IMR-90 (cell line): ENCODE data around the gene GABRE. TPM values are rescaled to one million over a fixed set of nuclear protein-coding genes. Genes with fewer than 3 reads are reported as not detected.

Experiments
- ATAC-seq: fragments of 200-7000 bp; cut with Tn5 transposase; 2 replicates; pipeline ENCODE4 v1.9.1; 2020; ENCODE audit warnings: low read depth, mild to moderate bottlenecking, moderate library complexity
- BruUV-seq: library from RNA; stranded (reverse); fragments of 400-500 nt; replicated peaks from 2 replicates; lab custom pipeline; 2021; lab: Mats Ljungman, UMichigan
- CTCF ChIA-PET: fragments of 300-600 bp; formaldehyde crosslinking; extraction: SDS; loops from one replicate; lab custom pipeline; 2021; ENCODE audit warnings: antibody characterized with exemption; lab: Yijun Ruan, JAX
- POLR2A ChIA-PET: fragments of 300-600 bp; sonication (Branson Sonifier 250); formaldehyde crosslinking; loops from one replicate; lab custom pipeline; 2022; ENCODE audit warnings: antibody characterized with exemption; ENCODE audit not compliant: unreplicated experiment; lab: Charles Lee
- DNase-seq: peaks from one replicate; pipeline ENCODE4 v3.0.0; 2013
- H2AFZ ChIP-seq: replicated peaks from 2 replicates; pipeline ENCODE3; 2013; ENCODE audit warnings: low read length, mild to moderate bottlenecking; ENCODE audit not compliant: poor library complexity
- H2AK5ac ChIP-seq: 2 replicates; pipeline ENCODE4 v1.6.1; 2013; ENCODE audit warnings: low read depth, low read length, inconsistent platforms
- H2AK9ac ChIP-seq: replicated peaks from 2 replicates; pipeline ENCODE3; 2013; ENCODE audit warnings: mild to moderate bottlenecking, low read depth, low read length, moderate library complexity; ENCODE audit not compliant: poor library complexity
- H2BK120ac ChIP-seq: 2 replicates; pipeline ENCODE4 v1.6.1; 2013; ENCODE audit warnings: low read depth, low read length, inconsistent platforms
- H2BK15ac ChIP-seq: 3 replicates; pipeline ENCODE4 v1.6.1; 2013; ENCODE audit warnings: low read depth, low read length, inconsistent platforms
- H2BK20ac ChIP-seq: 2 replicates; pipeline ENCODE4 v1.6.1; 2013; ENCODE audit warnings: low read depth, mild to moderate bottlenecking, inconsistent platforms, low read length, moderate library complexity
- H2BK5ac ChIP-seq: 2 replicates; pipeline ENCODE4 v1.6.1; 2013; ENCODE audit warnings: mild to moderate bottlenecking, low read depth, low read length, inconsistent platforms; ENCODE audit not compliant: poor library complexity, severe bottlenecking
- H3K14ac ChIP-seq: replicated peaks from 2 replicates; pipeline ENCODE4 v1.6.1; 2013; ENCODE audit warnings: low read depth, low read length, inconsistent platforms
- H3K18ac ChIP-seq: 2 replicates; pipeline ENCODE4 v1.6.1; 2013; ENCODE audit warnings: low read depth, low read length, control low read depth
- H3K23ac ChIP-seq: 2 replicates; pipeline ENCODE4 v1.6.1; 2013; ENCODE audit warnings: low read depth, low read length, inconsistent platforms
- H3K27ac ChIP-seq: 2 replicates; pipeline ENCODE4 v1.5.1; 2013; ENCODE audit warnings: mild to moderate bottlenecking, control low read depth, low read length; ENCODE audit not compliant: insufficient read depth
- H3K27me3 ChIP-seq: 2 replicates; pipeline ENCODE4 v1.6.1; 2013; ENCODE audit warnings: low read length; ENCODE audit not compliant: control insufficient read depth, insufficient read depth
- H3K36me3 ChIP-seq: 2 replicates; pipeline ENCODE4 v1.6.1; 2013; ENCODE audit warnings: low read length, mixed read lengths; ENCODE audit not compliant: control insufficient read depth, insufficient read depth
- H3K4ac ChIP-seq: 2 replicates; pipeline ENCODE4 v1.6.1; 2013; ENCODE audit warnings: low read depth, low read length, inconsistent platforms
- H3K4me1 ChIP-seq: 2 replicates; pipeline ENCODE4 v1.6.1; 2013; ENCODE audit warnings: low read length, mixed read lengths; ENCODE audit not compliant: control insufficient read depth, insufficient read depth
- H3K4me2 ChIP-seq: 2 replicates; pipeline ENCODE4 v1.6.1; 2013; ENCODE audit warnings: low read depth, mild to moderate bottlenecking, control low read depth, low read length, moderate library complexity
- H3K4me3 ChIP-seq: 2 replicates; pipeline ENCODE4 v1.5.1; 2013; ENCODE audit warnings: low read depth, mild to moderate bottlenecking, control low read depth, low read length, moderate library complexity; ENCODE audit not compliant: insufficient read depth
- H3K56ac ChIP-seq: 2 replicates; pipeline ENCODE4 v1.6.1; 2013; ENCODE audit warnings: low read length, inconsistent platforms; ENCODE audit not compliant: insufficient read depth; ENCODE audit errors: extremely low read depth
- H3K79me1 ChIP-seq, 2 experiments: 2 replicates each; pipeline ENCODE4 v1.6.1; 2013; ENCODE audit warnings: low read length in 2 of 2, inconsistent platforms in 1 of 2, low read depth in 1 of 2
- H3K9ac ChIP-seq: 2 replicates; pipeline ENCODE4 v1.6.1; 2013; ENCODE audit warnings: low read depth, low read length, control low read depth
- H3K9me1 ChIP-seq: 2 replicates; pipeline ENCODE4 v1.6.1; 2013; ENCODE audit warnings: low read length, inconsistent platforms; ENCODE audit not compliant: insufficient read depth
- H3K9me3 ChIP-seq: 2 replicates; pipeline ENCODE4 v1.6.1; 2013; ENCODE audit warnings: low read length; ENCODE audit not compliant: control insufficient read depth, insufficient read depth
- H4K20me1 ChIP-seq: 2 replicates; pipeline ENCODE4 v1.6.1; 2013; ENCODE audit warnings: low read length, inconsistent platforms; ENCODE audit not compliant: insufficient read depth
- H4K5ac ChIP-seq: 2 replicates; pipeline ENCODE4 v1.6.1; 2013; ENCODE audit warnings: mild to moderate bottlenecking, low read depth, low read length, control low read depth
- H4K8ac ChIP-seq, 2 experiments: 2 replicates each; pipeline ENCODE4 v1.6.1; 2013; ENCODE audit warnings: low read depth in 2 of 2, low read length in 2 of 2, control low read depth in 1 of 2, inconsistent platforms in 1 of 2
- H4K91ac ChIP-seq: 2 replicates; pipeline ENCODE4 v1.6.1; 2013; ENCODE audit warnings: low read depth, low read length, inconsistent platforms; ENCODE audit not compliant: insufficient read depth
- CEBPB ChIP-seq: IDR thresholded peaks from 2 replicates; pipeline ENCODE4 v1.6.1; 2012; ENCODE audit warnings: low read depth, low read length, improper control_type of control experiment
- MAFK ChIP-seq: IDR thresholded peaks from 2 replicates; pipeline ENCODE4 v1.6.1; 2012; ENCODE audit warnings: low read depth, low read length, improper control_type of control experiment
- MAZ ChIP-seq: IDR thresholded peaks from 2 replicates; pipeline ENCODE4 v1.6.1; 2012; ENCODE audit warnings: low read depth, mild to moderate bottlenecking, low read length, improper control_type of control experiment, moderate library complexity, borderline replicate concordance
- MXI1 ChIP-seq: IDR thresholded peaks from 2 replicates; pipeline ENCODE4 v1.6.1; 2012; ENCODE audit warnings: low read depth, mild to moderate bottlenecking, low read length, moderate library complexity, borderline replicate concordance
- NFE2L2 ChIP-seq: fragments of 150-350 bp; IDR thresholded peaks from 2 replicates; pipeline ENCODE4 v1.6.1; 2016; ENCODE audit warnings: low read depth, mild to moderate bottlenecking, low read length
- RAD21 ChIP-seq: IDR thresholded peaks from 2 replicates; pipeline ENCODE4 v1.6.1; 2012; ENCODE audit warnings: low read length, improper control_type of control experiment
- RFX5 ChIP-seq: IDR thresholded peaks from 2 replicates; pipeline ENCODE4 v1.8.0; 2012; ENCODE audit warnings: low read depth, mild to moderate bottlenecking, low read length, moderate library complexity
- WGBS, 2 experiments: methylation state at CpG; one replicate each; pipeline versions ENCODE4 v1.1.5 to v1.1.7; 2013; ENCODE audit warnings: missing lambda C conversion rate in 2 of 2; ENCODE audit not compliant: insufficient read length in 1 of 2; ENCODE audit errors: extremely low coverage in 2 of 2; 5-methylcytosine and 5-hydroxymethylcytosine counted together
- dilution Hi-C: fragments of 300-500 bp; cut with HindIII; formaldehyde crosslinking; loops from one replicate; pipeline ENCODE4 v1.14.3; 2018; ENCODE audit warnings: low sequenced_read_pairs; ENCODE audit not compliant: unreplicated experiment
- in situ Hi-C: fragments of 300-500 bp; cut with MboI; formaldehyde crosslinking; loops from 3 replicates; pipeline ENCODE4 v1.14.3; 2019; ENCODE audit warnings: low sequenced_read_pairs, inconsistent platforms, mixed read lengths
- intact Hi-C: fragments of 100-400 bp; cut with micrococcal nuclease; formaldehyde crosslinking; loops from 2 replicates; pipeline ENCODE4 v1.10.0; 2022
- polyA plus RNA-seq, 3 experiments: library from polyadenylated mRNA; depleted of rRNA; stranded (reverse); fragments of >200 nt; gene quantifications; 2 replicates each; pipeline ENCODE4 v1.2.3, GENCODE V29; 2012; ENCODE audit warnings: low replicate concordance in 1 of 3
- total RNA-seq: library from RNA; depleted of rRNA; stranded (reverse); fragments of >200 nt; gene quantifications from 2 replicates; pipeline ENCODE4 v1.2.3, GENCODE V29; 2012
- TF ChIP-seq, protein P1 (sequence below): fragments of 150-350 bp; IDR thresholded peaks from 2 replicates; pipeline ENCODE4 v1.6.1; 2016; ENCODE audit warnings: low read depth, mild to moderate bottlenecking, low read length, moderate library complexity, borderline replicate concordance
- TF ChIP-seq, protein P2 (sequence below): fragments of 150-350 bp; IDR thresholded peaks from 2 replicates; pipeline ENCODE4 v1.6.1; 2017; ENCODE audit warnings: mild to moderate bottlenecking, antibody characterized with exemption, low read length, low read depth
- TF ChIP-seq, protein P3 (sequence below): conservative IDR thresholded peaks from 2 replicates; pipeline ENCODE4 v1.5.1; 2012; ENCODE audit warnings: mild to moderate bottlenecking, low read depth, low read length, improper control_type of control experiment

Gene GABRE
- total and polyA plus RNA-seq, 2 of the 4 experiments (the other 2 are of a cell fraction), result 1.3 to 1.6 TPM

DNA sequence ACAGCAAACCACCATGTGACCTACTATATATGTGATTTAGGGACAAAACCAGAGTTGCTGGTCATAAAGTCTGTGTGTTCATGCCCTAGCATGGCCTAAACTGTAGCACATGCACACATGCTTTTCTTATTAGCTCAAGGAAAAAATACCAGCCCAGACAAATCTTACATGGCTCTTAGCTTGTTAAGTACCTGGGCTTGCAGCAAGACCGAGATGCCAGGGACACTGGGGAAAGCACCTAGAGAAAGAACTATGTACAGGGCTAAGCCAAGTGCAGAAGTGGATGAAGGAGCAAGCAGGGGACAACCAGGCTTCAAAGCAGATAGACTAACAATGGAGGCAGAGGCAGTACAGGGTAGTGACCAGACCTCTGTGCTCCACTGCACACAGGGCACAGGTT, 3.4 kb upstream of the GABRE start:
- Histone ChIP-seq H3K4ac (no peak overlapping the region), H4K20me1 (no peaks in the 10 kb centered on the region), H2AFZ (no peak overlapping the region), H3K56ac (no peak overlapping the region), H3K4me3 (no peak overlapping the region), H2BK20ac (no peak overlapping the region), H4K8ac (no peak overlapping the region), H3K23ac (no peak overlapping the region), H3K4me2 (no peak overlapping the region), H2BK5ac (no peak overlapping the region), H4K91ac (no peak overlapping the region), H3K9ac (no peak overlapping the region), H3K27ac (no peak overlapping the region), H3K4me1 (no peaks in the 10 kb centered on the region; the same call in 1 of the 2 replicates), H3K9me3 (peaks cover 9% of the 10 kb centered on the region; the same call in 1 of the 2 replicates), H3K18ac (no peak overlapping the region), H3K36me3 (no peaks in the 10 kb centered on the region), H2AK9ac (no peak overlapping the region), H3K9me1 (no peaks in the 10 kb centered on the region), H2BK120ac (no peak overlapping the region), H3K14ac (no peak overlapping the region), H2AK5ac (no peak overlapping the region), H2BK15ac (no peak overlapping the region), H3K79me1 (no peaks in the 10 kb centered on the region), H4K5ac (no peak overlapping the region), H3K27me3 (no peaks in the 10 kb centered on the region; the same call in 1 of the 2 replicates)
- ChIA-PET CTCF (no interaction called here), POLR2A (no interaction called here)
- WGBS, 2 experiments, result no CpG with 5 or more reads among the region's 1 CpG
- dilution Hi-C loops, result no loop called here
- intact Hi-C loops, result no loop called here
- ATAC-seq, result no peak
- no TSS peak for BruUV-seq
- no peak for TF ChIP-seq RAD21
- TF ChIP-seq NFE2L2, result no peak
- no peak for TF ChIP-seq MAFK
- TF ChIP-seq, protein P1, sequence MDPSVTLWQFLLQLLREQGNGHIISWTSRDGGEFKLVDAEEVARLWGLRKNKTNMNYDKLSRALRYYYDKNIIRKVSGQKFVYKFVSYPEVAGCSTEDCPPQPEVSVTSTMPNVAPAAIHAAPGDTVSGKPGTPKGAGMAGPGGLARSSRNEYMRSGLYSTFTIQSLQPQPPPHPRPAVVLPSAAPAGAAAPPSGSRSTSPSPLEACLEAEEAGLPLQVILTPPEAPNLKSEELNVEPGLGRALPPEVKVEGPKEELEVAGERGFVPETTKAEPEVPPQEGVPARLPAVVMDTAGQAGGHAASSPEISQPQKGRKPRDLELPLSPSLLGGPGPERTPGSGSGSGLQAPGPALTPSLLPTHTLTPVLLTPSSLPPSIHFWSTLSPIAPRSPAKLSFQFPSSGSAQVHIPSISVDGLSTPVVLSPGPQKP, result no peak
- no peak for TF ChIP-seq CEBPB
- no peak for TF ChIP-seq MAZ
- TF ChIP-seq RFX5, result no peak
- TF ChIP-seq, protein P2, sequence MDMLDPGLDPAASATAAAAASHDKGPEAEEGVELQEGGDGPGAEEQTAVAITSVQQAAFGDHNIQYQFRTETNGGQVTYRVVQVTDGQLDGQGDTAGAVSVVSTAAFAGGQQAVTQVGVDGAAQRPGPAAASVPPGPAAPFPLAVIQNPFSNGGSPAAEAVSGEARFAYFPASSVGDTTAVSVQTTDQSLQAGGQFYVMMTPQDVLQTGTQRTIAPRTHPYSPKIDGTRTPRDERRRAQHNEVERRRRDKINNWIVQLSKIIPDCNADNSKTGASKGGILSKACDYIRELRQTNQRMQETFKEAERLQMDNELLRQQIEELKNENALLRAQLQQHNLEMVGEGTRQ, result no peak
- TF ChIP-seq MXI1, result no peak
- TF ChIP-seq, protein P3, sequence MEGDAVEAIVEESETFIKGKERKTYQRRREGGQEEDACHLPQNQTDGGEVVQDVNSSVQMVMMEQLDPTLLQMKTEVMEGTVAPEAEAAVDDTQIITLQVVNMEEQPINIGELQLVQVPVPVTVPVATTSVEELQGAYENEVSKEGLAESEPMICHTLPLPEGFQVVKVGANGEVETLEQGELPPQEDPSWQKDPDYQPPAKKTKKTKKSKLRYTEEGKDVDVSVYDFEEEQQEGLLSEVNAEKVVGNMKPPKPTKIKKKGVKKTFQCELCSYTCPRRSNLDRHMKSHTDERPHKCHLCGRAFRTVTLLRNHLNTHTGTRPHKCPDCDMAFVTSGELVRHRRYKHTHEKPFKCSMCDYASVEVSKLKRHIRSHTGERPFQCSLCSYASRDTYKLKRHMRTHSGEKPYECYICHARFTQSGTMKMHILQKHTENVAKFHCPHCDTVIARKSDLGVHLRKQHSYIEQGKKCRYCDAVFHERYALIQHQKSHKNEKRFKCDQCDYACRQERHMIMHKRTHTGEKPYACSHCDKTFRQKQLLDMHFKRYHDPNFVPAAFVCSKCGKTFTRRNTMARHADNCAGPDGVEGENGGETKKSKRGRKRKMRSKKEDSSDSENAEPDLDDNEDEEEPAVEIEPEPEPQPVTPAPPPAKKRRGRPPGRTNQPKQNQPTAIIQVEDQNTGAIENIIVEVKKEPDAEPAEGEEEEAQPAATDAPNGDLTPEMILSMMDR, result no peak
- in situ Hi-C loops, result no loop called here
- no peak for DNase-seq
